Adipocyte (in vitro differentiated cells): ENCODE results near the gene KRTAP12-3.
"Not testable (repeated sequence)": the region's sequence is repeated elsewhere in the genome, so short reads cannot be mapped to it uniquely, and the experiment has no call there.

Experiments
- DNase-seq: peaks from one replicate; pipeline ENCODE4 v3.0.0-alpha.2; 2015; ENCODE audit warnings: low read depth
- H3K27me3 ChIP-seq: replicated peaks from 2 replicates; pipeline ENCODE4 v1.7.0; 2013; ENCODE audit warnings: mild to moderate bottlenecking, low read length, moderate library complexity; ENCODE audit not compliant: control insufficient read depth, insufficient read depth
- H3K36me3 ChIP-seq: 2 replicates; pipeline ENCODE4 v1.7.0; 2013; ENCODE audit warnings: low read length, mild to moderate bottlenecking, moderate library complexity; ENCODE audit not compliant: control insufficient read depth, insufficient read depth, severe bottlenecking
- H3K4me1 ChIP-seq: 2 replicates; pipeline ENCODE4 v1.7.0; 2013; ENCODE audit warnings: mild to moderate bottlenecking, low read length, moderate library complexity; ENCODE audit not compliant: control insufficient read depth, insufficient read depth
- H3K4me3 ChIP-seq: 2 replicates; pipeline ENCODE4 v1.7.0; 2013; ENCODE audit warnings: mild to moderate bottlenecking, low read length, moderate library complexity
- H3K9ac ChIP-seq: 2 replicates; pipeline ENCODE4 v1.7.0; 2013; ENCODE audit warnings: mild to moderate bottlenecking, low read length, moderate library complexity
- H3K9me3 ChIP-seq: 2 replicates; pipeline ENCODE4 v1.7.0; 2013; ENCODE audit warnings: mild to moderate bottlenecking, low read length, moderate library complexity; ENCODE audit not compliant: control insufficient read depth

The KRTAP12-3 gene

DNA sequence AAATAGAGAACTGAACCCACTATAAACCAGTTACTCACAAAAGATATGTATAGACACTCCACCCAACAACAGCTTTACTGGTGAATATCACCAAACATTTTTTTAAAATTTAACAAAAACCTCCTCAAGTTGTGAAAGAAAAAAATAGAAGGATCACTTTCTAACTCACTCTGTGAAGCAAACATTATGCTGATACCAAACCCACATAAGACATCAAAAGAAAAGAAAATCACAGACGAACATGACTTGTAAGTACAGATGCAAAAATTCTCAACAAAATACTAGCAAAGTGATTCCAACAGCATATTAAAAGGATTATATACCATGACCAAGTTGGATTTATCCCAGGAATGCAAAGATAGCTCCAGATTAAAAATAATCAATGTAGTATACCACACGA, 34.0 kb downstream of the KRTAP12-3 start:
- H3K27me3 ChIP-seq: peaks cover 23% of the 10 kb centered on the region
- no peaks in the 10 kb centered on the region for H3K4me1 ChIP-seq
- no peak overlapping the region for H3K9ac ChIP-seq
- DNase-seq: no peak
- no peak overlapping the region for H3K4me3 ChIP-seq
- H3K36me3 ChIP-seq: no peaks in the 10 kb centered on the region
- peaks cover 27% of the 10 kb centered on the region for H3K9me3 ChIP-seq

DNA sequence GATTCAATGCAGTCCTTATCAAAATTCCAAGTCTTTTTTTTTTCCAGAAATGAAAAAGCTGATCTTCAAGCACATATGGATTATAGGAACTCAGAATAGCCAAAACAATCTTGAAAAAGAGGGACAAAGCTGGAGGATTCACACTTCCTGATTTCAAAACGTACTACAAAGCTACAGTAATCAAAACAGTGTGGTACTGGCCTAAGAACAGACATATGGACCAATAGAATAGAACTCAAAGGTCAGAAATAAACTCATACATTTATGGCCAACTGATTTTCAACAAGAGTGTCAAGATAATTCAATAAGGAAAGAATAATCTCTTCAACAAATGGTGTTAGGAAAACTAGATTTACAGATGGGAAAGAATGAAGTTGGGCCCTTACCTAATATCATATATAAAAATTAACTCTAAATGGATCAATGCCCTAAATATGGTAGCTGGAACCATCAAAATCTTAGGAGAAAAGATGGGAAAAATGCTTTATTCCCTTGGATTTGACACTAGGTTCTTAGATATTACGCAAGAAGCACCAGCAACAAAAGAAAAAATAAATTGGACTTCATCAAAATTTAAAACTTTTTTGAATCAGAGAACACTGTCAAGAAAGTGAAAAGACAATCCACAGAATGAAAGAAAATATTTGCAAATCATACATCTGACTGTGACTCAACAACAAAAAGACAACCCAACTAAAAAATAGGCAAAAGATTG, 35.2 kb downstream of the KRTAP12-3 start:
- Histone ChIP-seq H3K4me3 (no peak overlapping the region), H3K4me1 (no peaks in the 10 kb centered on the region), H3K36me3 (no peaks in the 10 kb centered on the region), H3K27me3 (peaks cover 23% of the 10 kb centered on the region), H3K9me3 (peaks cover 27% of the 10 kb centered on the region), H3K9ac (no peak overlapping the region)
- no peak for DNase-seq

DNA sequence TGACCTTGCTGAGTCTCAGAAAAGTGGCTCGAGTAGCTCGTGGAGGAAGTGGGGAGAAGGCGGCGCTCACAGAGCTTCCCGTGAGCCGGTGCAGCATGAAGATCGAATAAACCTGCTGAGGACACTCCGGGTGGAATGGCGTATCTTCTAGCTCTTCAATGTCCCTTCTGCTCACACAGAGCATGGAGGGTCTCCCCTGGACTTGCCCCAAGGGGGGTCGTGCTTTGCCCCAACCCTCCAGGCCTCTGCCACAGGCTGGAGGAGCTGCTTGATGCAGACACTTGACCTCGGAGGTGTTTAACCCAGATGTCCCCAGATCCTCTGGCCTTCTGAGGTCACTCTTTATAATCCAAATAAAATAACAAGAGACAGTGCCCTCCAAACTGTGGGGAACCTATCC, 37.0 kb downstream of the KRTAP12-3 start:
- H3K9me3 ChIP-seq: peaks cover 27% of the 10 kb centered on the region
- DNase-seq: no peak
- no peak overlapping the region for H3K4me3 ChIP-seq

DNA sequence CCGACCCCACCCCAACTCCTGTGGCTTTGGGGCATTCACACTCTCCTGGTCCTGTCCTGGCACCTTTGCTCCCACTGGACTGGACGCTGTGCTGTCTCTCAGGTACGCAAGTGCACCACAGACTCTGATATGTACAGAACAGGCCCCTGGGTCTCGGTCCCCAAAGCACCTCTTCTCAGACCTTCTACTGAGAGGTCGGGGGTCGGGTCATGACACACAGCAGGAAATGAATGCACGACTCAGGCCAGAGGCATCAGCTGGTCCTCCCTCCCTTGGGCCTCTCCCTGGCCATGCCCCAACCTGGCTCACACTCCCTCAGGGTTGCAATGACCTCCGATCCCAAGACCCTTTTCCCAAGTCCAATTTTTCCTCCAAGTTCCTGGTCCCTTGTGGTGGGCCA, 37.5 kb downstream of the KRTAP12-3 start:
- peaks cover 27% of the 10 kb centered on the region for H3K9me3 ChIP-seq
- H3K9ac ChIP-seq: no peak overlapping the region
- no peak overlapping the region for H3K4me3 ChIP-seq
- peaks cover 27% of the 10 kb centered on the region for H3K27me3 ChIP-seq
- no peak for DNase-seq
- H3K36me3 ChIP-seq: no peaks in the 10 kb centered on the region
- no peaks in the 10 kb centered on the region for H3K4me1 ChIP-seq

More for the DNA sequence above, 37.0 kb downstream of the KRTAP12-3 start:
- H3K9ac ChIP-seq: no peak overlapping the region
- no peaks in the 10 kb centered on the region for H3K36me3 ChIP-seq
- H3K4me1 ChIP-seq: no peaks in the 10 kb centered on the region
- peaks cover 23% of the 10 kb centered on the region for H3K27me3 ChIP-seq

DNA sequence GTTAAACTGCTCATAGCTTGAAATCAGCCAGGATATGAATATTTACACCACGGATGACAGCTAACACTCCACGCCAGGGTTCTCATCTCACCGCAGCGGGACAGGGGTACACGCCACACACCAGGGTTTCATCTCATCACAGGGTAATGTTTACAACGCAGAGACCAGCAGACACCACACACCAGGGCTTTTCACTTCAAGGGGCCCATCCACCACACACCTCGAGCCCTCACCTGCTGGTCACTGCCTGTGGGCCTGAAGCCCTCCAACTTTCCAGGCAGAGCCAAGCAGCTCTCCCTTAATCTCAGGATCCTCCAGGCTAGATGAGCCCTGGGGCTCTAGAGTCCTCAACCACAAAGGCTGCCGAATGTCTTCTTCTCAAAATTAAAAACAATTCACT, 37.9 kb downstream of the KRTAP12-3 start:
- H3K4me1 ChIP-seq: no peaks in the 10 kb centered on the region
- no peak for DNase-seq

DNA sequence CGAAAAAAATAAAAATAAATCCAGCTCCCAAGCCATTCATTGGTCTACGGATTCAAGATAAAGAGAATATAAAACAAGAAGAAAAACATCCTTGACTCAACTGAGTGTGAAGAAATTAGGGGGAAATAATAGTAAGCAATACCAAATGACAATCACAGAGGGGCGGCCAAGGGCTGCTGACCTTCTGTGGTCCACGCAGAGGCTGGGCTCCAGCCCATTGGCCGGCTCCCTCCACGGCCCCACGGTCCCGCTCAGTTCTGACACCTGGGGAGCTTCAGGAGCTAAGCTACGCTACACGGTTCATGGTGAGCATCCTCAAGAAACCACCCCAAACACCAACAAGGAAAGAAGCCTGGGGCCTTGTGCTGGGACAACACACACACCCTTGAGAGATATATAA, 38.8 kb downstream of the KRTAP12-3 start:
- Histone ChIP-seq H3K9me3 (peaks cover 27% of the 10 kb centered on the region), H3K9ac (no peak overlapping the region), H3K27me3 (peaks cover 38% of the 10 kb centered on the region), H3K4me3 (no peak overlapping the region), H3K36me3 (no peaks in the 10 kb centered on the region), H3K4me1 (no peaks in the 10 kb centered on the region)
- no peak for DNase-seq

More for the DNA sequence above, 37.9 kb downstream of the KRTAP12-3 start:
- Histone ChIP-seq H3K9ac (no peak overlapping the region), H3K4me3 (no peak overlapping the region), H3K27me3 (peaks cover 32% of the 10 kb centered on the region), H3K9me3 (peaks cover 27% of the 10 kb centered on the region), H3K36me3 (no peaks in the 10 kb centered on the region)

DNA sequence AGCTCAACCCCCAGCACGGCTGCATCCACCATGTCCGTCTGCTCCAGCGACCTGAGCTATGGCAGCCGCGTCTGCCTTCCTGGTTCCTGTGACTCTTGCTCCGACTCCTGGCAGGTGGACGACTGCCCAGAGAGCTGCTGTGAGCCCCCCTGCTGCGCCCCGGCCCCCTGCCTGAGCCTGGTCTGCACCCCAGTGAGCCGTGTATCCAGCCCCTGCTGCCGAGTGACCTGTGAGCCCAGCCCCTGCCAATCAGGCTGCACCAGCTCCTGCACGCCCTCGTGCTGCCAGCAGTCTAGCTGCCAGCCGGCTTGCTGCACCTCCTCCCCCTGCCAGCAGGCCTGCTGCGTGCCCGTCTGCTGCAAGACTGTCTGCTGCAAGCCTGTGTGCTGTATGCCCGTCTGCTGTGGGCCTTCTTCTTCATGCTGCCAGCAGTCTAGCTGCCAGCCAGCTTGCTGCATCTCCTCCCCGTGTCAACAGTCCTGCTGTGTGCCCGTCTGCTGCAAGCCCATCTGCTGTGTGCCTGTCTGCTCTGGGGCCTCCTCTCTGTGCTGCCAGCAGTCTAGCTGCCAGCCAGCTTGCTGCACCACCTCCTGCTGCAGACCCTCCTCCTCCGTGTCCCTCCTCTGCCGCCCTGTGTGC, 39.6 kb downstream of the KRTAP12-3 start, which contains the start of gene KRTAP10-12:
Gene KRTAP10-12 (plus strand): TSS at position 1 of the 639 bp plus-strand sequence. CDS start 30 bp downstream, at position 31.
- not testable (repeated sequence) for H3K36me3 ChIP-seq, H3K4me1 ChIP-seq, DNase-seq, H3K9ac ChIP-seq, H3K4me3 ChIP-seq
- H3K27me3 ChIP-seq: peaks cover 42% of the 10 kb centered on the region
- H3K9me3 ChIP-seq: peaks cover 22% of the 10 kb centered on the region

DNA sequence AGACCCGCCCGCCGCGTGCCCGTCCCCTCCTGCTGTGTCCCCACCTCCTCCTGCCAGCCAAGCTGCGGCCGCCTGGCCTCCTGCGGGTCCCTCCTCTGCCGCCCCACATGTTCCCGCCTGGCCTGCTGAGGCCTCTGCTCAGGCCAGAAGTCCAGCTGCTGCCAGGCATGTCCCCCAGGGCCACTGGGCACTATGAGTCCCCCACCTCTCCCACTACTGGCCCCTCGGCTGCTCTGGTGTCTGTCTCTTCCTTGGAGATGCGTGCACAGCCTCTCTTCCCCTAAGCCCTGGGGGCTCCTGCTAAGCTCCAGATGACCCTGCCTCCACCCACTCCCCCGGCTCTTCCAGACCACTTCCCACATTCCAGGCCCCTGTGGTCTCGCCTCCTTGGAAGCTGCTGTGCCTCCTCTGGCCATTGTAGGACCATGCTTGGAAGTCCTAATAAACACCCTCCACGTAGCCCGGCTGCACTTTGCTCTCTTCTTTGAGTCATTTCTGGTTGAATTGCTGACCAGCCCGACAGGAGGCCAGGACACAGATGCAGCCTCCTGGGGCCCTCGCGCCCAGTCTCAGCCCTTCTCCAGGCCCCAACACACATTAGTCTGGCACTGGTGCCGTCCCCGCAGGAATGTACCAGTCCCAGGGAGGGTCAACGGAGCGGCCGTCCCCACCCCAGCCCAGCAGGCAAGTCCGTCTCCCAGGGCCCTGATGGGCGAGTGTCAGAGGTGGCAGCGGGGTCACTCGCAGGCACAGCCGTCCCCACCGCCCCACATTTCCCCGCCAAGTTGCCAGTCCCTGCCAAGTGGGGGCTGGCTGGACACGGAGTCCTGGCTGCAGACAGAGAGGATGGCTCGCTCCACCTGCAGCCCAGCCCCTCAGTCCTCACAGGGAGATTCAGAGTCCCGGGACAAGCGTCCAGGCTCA, 40.3 kb downstream of the KRTAP12-3 start:
- Histone ChIP-seq H3K36me3 (no peaks in the 10 kb centered on the region), H3K4me3 (no peak overlapping the region)
- DNase-seq: no peak

DNA sequence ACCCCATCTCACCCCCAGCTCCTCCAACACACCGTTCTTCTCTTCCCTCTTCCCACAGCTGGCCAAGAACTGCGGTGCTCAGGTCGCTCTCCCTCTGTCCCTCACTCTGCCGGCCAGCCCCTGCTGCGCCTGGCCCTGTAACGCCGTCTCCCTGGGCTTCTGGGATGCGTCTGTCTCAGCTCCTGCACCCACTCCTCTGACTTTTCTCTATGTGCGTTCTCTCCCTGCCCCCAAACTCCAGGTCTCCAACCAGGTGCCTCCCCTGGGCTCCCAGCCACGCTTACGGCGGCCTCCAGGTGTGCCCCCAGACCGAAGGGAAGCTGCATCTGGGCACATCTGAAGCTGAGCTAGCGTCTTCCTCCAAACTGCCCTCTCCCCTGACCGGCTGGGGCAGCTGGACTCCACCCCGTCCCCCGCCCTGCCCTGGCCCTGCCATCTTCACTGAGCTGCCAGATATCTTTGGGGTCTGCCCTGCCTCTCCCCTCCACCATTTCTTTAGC, 41.8 kb downstream of the KRTAP12-3 start:
- Histone ChIP-seq H3K9ac (no peak overlapping the region), H3K36me3 (no peaks in the 10 kb centered on the region), H3K27me3 (peaks cover 65% of the 10 kb centered on the region), H3K9me3 (peaks cover 2% of the 10 kb centered on the region), H3K4me3 (no peak overlapping the region), H3K4me1 (no peaks in the 10 kb centered on the region)
- no peak for DNase-seq

More for the DNA sequence above, 40.3 kb downstream of the KRTAP12-3 start:
- Histone ChIP-seq H3K9me3 (peaks cover 14% of the 10 kb centered on the region), H3K9ac (no peak overlapping the region), H3K4me1 (no peaks in the 10 kb centered on the region), H3K27me3 (peaks cover 50% of the 10 kb centered on the region)

DNA sequence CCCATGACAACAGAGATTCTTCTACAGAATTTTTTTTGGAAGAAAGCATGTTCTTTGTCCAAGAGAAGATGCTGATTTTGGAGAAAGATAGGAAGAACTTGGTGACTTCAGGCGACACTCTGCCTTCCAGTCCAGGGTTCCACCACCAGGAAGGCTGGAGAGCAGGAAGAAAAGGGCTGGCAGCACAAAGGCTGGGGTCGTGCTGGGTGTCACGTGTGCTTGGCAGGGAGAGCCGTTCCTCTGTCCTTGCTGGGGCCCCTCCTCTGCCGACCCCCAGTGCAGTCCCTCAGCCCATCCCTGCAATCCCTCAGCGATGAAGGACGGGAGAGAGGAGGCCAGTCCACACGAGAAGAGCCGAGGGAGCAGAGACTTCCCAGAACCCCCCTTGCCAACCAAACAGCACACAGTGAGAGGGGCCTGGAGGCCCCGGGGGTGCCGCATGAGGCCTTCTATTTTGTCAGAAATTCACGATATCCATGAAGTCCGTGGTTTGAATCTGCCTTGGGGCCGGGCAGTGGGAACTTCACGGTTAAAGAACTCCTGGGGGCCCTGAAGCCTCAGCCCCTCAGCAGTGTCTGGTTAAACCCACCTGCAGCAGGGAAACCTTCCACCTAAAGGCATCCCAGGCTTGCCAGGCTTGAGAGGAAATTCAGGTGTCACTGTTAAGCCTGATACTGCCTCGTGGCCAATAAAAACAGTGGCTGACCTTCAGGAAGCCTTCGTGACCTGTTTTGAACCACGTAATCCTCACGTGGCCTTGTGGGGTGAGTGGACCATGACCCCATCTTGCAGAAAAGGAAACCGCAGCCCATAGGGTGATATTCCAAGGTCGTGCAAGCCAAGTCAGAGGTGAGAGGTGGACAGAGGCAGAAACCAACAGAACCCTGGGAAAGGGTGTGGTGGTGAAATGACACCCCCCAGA, 42.6 kb downstream of the KRTAP12-3 start:
- no peak for DNase-seq
- no peaks in the 10 kb centered on the region for H3K36me3 ChIP-seq
- no peak overlapping the region for H3K9ac ChIP-seq
- H3K9me3 ChIP-seq: peaks cover 2% of the 10 kb centered on the region
- H3K4me1 ChIP-seq: no peaks in the 10 kb centered on the region
- no peak overlapping the region for H3K4me3 ChIP-seq
- H3K27me3 ChIP-seq: peaks cover 67% of the 10 kb centered on the region
